ENCODE data around the gene FOXRED1.
"Not testable (repeated sequence)": the region's sequence is repeated elsewhere in the genome, so short reads cannot be mapped to it uniquely, and the experiment has no call there.

The FOXRED1 gene

DNA sequence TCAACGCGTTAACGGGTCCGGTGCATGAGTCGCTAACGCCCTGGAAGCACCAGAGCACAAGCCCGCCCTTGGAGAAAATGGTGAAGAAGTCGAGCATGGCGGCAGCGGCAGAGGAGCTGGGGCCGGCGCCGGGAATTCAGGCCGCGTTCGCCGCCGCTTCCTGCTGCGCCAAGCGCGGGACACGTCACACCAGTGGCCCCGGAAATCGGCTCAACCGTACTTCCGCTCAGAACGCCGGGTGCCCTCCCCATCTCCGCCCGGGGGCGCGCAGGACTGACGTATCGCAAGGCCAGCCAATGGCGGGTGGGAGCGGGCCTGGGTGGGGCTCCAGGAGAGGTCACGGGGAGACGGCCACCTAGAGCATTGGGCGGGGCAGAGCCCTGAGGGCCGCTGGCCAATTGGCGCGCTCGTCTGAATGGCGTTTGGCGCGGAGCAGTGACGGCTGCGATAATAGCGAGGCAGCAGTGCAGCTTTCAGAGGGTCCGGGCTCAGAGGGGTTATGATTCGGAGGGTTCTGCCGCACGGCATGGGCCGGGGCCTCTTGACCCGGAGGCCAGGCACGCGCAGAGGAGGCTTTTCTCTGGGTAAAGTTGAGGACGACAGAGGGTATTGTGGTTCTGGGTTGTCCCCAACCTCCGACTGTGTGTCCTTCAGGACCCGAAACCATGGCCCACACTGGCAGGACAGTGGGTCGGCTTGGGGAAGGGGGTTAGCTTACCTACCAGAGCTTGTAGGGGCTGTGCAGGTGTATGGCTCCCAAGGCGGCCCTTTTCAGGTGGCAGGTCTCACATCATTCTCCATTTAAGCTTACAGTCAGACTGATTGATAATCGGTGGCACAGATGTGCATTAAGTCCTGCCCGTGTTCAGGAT is at the start of gene FOXRED1, which contains the start of gene SRPRA:
Gene FOXRED1 (plus strand): TSS at position 447 of the 872 bp plus-strand sequence. CDS start 53 bp downstream, at position 500.
Gene SRPRA (minus strand): TSS at position 188 of the 872 bp plus-strand sequence. CDS start 91 bp downstream, at position 97.
- DNase-seq (ENCODE audit: low read depth in 2 of 2, low spot score in 1 of 2), result peak; percentile 99 to 100

DNA sequence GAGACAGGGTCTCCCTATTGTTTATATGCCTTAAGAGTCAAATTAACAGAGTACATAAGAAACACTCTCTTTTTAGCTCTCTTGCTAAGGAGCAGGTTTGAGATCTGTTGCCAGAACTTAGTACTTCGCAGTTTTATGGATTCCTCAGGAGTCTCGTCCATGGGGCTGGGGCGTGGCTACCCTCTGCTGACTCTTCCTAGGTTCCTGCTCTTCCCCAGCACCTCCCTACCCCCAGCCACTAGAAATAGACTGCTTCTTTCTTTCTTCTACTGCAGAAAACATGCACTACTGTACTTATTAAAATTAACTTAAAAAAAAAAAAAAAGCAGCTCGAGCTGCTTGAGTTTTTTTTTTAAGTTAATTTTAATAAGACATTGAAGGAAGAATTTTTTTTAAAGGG is 49.4 kb upstream of the FOXRED1 start:
- DNase-seq (ENCODE audit: low read depth in 2 of 2, low spot score in 1 of 2), result no peak

DNA sequence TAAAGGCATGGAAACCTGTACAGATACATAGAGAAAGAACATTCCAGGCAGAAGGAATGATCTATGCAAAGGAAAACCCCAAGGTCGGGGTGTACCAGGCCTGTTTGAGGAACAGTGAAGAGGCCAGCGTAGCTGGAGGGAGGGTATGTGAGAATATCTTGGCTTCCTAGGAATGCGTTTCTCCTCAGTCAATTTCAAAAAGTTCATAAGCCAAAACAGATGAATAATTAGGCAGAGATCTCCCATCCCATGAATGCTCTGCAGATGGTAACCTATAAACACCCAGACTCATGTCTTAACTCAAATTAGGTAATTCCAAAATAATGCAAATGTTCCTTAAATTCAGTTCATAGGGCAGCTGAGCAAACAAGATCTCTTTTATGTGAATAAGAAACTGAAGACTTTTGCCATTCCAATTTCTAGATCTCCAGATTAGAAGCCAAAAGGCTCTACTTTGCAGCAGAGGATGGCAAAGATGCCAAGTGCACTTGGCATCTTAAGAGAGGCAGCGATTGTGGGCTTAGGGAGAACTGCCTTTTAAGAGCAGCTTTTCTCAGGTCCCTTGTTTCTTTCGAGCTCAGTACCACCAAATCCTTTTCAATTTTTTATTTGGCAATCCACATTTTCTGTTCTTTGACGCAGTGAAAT is 44.2 kb upstream of the FOXRED1 start:
- no peak for DNase-seq (ENCODE audit: low read depth in 2 of 2, low spot score in 1 of 2)

DNA sequence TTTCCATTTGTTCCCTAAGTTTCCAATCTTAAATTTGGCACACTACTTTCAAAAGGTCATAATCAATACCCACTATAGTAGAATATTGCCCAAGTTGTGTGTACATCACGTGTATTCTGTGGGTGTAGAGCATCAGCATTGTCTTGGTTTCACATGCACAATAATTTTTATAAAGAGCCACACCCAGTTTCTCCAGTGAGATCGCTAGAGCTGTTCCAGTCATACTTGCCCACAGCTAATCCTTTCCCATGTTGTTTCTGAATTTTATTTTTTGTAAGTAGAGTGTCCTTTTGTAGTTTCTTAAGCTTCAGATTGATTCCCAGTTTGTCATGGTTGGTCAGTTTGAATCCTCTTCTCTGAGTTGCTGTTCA is 43.7 kb upstream of the FOXRED1 start:
- DNase-seq (ENCODE audit: low read depth in 2 of 2, low spot score in 1 of 2), result no peak

DNA sequence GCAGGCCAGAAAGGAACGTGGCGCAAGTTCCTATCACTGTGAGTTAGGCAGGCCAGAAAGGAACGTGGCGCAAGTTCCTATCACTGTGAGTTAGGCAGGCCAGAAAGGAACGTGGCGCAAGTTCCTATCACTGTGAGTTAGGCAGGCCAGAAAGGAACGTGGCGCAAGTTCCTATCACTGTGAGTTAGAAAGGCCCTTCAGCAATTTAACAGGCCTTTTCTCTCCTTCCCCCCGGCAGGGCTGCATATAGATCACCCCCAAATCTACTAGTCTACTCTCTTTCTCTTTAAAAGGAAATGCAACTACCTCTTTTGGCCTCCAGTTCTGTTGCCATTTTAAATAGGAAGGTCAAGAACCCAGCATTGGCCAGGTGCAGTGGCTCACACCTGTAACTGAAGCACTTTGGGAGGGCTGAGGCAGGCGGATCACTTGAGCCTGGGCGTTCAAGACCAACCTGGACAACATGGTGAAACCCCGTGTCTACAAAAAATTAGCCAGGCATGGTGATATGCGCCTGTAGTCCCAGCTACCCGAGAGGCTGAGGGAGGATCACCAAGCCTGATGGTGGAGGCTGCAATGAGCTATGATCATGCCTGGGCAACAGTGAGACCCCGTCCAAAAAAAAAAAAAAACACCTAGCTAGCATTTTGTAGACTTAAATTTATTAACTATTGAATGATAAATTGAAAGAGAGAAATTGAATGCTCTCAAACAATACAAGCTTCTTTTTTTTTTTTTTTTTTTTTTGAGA is 42.4 kb upstream of the FOXRED1 start:
- DNase-seq (ENCODE audit: low read depth in 2 of 2, low spot score in 1 of 2), result no peak

DNA sequence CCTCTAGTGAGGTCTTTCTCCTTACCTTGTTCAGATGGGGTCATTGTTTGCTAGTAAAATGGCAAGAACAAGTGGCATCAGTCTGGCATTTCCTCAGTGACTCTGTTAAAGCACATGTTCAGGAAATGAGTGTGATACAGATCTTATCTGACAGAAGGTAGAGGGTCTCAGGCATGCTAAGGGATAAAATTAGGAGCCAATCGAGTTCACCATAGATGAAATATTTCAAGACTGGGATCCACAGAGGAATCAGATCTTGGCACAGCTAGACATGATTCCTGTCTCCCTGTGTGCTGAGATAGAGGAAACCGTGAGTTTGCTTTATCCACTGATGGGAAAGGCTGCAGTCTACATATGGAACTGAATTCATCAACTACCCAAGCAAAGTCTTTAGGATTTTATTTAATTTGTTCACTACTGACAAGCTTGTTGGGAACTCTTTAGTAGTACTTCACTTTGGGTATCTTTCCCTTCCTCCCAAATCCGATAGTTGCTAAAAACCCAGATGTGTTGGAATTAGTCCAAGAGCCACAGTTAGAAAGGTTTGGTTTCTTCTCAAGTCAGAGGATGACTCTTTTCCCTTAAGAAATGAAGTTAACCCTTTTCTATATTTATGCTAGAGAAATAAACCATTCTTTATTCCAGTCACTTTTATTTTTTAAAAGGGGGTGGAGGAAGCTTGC is 39.0 kb upstream of the FOXRED1 start:
- no peak for DNase-seq (ENCODE audit: low read depth in 2 of 2, low spot score in 1 of 2)

DNA sequence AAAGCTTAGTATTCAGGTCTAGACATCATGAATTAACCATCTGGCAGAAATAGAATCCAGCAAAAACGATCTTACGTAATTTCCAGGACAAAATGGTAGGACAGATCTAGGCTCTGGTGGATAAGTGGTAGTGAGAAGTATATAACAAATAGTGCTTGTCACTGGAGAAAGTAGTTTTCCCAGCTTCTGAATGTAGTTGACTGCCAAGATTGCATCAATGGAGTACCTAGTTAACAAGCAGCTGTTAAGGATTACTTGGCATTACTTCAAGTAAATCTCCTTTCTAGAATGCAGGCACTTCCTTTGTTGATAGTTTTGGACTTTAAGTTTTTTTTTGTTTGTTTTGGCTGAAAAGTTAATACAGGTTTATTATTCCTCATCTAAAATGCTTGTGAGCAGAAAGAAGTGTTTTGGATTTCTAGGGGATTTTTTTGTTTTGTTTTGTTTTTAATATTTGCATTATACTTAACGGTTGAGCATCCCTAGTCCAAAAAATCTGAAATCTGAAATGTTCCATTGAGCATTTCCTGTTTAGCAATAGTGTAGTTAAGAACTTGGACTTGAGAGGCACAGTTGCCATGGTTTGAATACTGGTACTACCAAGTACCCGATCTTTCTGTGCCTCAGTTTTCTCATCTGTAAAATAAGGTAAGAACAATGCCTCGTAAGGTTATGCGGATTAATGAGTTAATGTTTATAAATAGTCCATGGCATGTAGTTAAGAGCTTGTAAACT is 37.1 kb upstream of the FOXRED1 start:
- no peak for DNase-seq (ENCODE audit: low read depth in 2 of 2, low spot score in 1 of 2)

DNA sequence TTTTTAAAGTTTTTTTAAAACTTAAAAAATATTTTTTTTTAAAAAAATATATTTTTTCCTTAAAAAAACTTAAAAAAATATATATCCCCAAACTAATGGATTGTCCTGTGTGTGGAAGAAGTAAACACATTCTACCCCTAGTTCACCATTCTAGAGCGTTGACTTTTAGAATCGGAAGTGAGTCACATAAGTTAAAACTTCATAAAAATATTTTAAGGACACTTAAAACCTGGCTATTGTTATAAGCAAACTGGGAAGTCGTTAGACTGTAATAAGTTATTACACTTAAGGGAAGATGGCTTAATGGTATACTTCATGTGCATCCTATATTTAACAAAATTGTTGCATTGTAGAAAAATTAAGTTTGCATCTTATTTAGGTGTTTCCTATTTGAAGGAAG is 36.3 kb upstream of the FOXRED1 start:
- no peak for DNase-seq (ENCODE audit: low read depth in 2 of 2, low spot score in 1 of 2)

DNA sequence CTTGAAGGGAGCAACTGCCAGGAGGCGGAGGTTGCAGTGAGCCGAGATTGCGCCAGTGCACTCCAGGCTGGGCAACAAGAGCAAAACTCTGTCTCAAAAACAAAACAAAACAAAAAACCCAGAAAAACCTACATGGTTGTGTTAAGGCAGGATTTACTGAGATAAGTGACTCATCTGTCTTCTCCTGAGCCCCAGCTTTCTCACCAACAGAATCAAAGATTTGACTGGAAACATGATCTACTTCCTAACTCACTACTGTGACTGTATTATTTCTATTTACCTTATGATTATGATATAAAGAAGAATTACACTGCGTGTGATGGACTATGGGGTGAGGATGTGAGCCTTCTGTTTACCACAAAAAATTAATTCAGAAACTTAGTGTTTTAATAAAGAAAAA is 35.6 kb upstream of the FOXRED1 start:
- DNase-seq (ENCODE audit: low read depth in 2 of 2, low spot score in 1 of 2), result no peak

DNA sequence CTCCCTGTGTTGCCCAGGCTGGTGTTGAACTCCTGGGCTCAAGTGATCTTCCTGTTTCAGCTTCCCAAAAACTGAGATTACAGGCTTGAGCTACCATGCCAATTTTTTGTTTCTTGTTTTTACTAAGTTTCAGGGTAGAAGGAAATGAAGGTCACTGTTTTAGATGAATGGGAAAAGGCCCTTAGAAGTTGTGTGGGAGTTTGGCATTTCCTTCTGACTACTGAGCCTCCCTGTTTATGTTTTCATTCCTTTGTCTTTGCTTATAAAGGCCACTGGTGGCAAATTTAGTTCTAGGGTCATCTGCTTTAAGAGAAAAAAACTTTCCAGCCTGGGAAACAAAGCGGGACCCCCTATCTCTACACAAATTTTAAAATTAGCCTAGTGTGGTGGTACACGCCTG is 22.3 kb upstream of the FOXRED1 start:
- DNase-seq (ENCODE audit: low read depth in 2 of 2, low spot score in 1 of 2), result no peak

DNA sequence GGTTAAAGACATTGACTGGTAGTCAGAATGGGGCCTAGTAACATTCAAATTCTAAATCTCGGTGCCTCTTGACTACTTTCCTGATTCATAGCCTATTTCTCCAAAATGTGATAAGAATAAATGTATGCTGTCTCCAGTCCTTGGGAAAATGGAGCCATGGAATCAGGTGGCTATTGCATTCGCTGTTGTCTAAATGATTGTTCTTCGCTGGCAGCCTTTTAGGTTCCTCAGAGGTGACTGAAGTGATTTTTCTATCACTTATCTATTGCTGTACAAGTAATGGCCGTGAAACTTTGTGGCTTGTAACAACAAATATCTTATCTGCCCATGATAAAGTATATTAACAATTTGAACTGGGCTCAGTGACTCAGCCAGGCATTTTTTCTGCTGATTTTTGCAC is 15.7 kb upstream of the FOXRED1 start:
- DNase-seq (ENCODE audit: low read depth in 2 of 2, low spot score in 1 of 2), result no peak

DNA sequence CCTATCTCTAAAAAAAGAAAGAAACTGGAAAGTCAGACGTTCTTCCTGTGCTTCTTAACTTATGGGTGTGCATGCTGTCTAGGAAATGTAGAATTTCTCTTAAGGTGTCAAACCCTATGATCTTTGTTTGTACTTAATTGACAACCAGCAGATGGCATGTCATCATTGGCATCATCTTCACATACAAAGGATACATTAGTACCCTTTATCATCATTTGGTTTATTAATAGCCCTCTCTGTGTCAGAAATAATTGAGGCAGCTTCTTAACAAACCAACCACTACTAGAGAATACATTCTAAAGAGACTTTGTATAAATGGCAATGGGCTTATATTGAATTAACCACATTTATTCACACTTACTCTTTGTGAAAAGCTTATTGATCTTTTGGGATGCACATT is 14.1 kb upstream of the FOXRED1 start:
- no peak for DNase-seq (ENCODE audit: low read depth in 2 of 2, low spot score in 1 of 2)

DNA sequence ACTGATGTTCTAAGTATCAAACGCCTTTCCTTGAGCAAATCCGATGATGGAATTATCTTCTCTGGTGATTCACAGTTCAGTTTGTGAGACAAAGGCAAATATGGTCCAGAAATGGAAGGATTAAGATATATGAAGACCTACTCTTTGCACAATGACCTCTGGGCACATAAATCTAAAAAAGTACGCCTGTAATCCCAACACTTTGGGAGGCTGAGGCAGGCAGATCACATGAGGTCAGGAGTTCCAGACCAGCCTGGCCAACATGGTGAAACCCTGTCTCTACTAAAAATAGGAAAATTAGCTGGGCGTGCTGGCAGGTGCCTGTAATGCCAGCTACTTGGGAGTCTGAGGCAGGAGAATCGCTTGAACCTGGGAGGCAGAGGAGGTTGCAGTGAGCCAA is 13.4 kb upstream of the FOXRED1 start:
- DNase-seq (ENCODE audit: low read depth in 2 of 2, low spot score in 1 of 2), result not testable (repeated sequence)

DNA sequence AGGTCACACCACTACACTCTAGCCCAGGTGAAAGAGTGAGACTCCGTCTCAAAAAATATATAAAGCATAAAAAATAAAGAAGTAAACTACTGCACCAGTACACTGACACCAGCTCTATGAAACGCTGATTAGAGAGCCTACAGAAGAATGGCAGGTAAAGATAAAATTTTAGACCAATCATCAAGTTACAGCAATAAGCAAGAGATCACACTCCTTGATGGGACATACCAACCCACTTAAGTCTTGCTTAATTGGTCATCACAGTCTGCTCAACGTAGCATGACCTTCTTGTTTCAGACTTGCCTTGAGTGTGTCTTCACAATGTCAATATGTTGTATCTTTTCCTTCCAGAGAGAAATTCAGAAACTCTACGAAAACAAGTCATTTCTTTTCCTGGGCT is 12.7 kb upstream of the FOXRED1 start:
- DNase-seq (ENCODE audit: low read depth in 2 of 2, low spot score in 1 of 2), result no peak

DNA sequence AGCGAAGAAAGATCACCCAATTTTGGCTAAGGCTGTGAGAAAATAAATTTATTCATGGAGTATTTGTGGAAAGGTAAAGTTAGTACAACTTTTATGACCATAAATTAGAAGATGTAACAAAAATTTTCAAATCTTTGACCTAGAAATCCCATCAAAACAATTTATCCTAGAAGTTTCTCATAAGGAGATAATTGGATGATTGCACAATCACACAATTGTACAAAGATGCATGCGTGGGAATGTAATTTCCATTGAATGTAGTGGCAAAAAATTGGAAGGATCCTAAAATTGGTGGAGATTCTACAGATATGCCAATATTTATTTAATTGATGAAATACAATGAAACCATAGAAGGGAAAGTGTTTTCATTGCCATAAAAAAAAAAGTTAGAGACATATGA is 11.8 kb upstream of the FOXRED1 start:
- DNase-seq (ENCODE audit: low read depth in 2 of 2, low spot score in 1 of 2), result no peak

DNA sequence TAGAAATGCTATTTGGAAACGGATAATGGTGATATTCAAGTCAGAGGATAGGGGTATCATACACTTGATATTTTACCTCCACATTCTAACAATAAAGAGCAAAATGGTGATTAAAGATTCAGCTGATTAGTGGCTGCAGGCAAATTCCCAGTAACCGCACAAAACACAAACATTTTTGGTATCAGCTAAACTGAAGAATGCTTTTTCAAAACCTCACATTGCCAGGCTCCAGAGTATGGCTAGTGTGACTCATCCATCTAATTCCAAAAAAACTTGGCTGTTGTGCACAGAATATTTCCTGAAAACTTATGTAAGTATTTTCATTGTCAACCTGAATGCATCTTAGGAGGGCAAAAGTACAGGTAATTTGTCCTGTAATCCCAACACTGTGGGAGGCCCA is 11.2 kb upstream of the FOXRED1 start:
- DNase-seq (ENCODE audit: low read depth in 2 of 2, low spot score in 1 of 2), result no peak

DNA sequence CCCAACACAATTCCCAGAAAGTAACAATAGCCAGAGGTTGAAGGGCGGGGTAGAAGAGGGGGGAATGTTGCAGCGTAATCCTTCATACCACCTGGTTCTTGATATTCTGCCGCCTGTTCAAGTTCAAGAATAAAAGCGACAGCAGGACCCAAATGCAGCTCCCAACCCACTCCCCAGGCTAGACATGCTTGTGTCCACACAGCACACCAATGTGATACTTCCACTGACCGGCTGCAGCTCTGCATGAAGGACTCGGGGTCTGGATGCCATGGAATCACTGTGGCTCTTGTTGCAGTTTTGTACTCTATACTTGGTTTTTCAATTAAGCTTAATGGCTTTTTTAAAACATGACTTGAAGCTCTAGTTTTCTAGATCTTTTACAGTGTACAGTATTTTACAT is 6.7 kb upstream of the FOXRED1 start:
- no peak for DNase-seq (ENCODE audit: low read depth in 2 of 2, low spot score in 1 of 2)

DNA sequence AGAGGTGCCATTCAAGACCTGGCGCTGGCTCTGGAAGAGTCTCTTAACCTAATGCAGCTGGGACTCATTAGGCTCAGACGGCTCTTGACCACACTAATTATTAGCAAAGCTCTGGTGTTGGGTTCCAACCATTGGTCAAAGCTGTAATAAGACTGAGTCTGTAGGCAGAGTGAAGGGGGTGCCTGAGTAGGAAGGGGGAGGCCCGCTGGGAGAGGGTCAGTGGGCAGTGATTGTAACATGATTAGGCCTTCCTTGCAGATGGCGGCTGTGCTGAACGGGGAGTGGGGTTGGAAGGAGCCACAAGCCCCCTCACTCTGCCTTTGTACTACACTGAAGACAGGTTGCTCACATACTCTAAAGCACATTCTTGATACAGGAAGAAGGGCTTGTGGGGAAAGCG is 5.5 kb upstream of the FOXRED1 start:
- no peak for DNase-seq (ENCODE audit: low read depth in 2 of 2, low spot score in 1 of 2)

DNA sequence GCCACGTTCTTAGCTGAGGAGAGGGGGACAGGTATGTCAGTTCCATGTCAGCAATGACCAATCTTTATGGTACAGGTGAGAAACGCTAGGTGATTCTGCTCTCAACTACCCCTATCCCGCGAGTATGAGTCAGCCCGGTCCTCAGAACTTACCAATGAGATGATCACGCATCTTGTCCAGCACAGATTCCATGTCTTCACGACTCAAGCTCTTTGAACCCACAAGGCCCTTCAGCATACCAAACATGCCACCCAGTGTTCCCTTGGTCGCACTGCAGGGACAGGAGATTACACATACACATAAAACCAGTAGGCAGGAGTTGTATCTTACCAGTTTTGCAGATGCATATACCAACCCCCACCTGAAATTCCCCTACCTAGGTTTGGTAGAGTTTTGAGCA is 3.1 kb upstream of the FOXRED1 start:
- DNase-seq (ENCODE audit: low read depth in 2 of 2, low spot score in 1 of 2), result no peak

DNA sequence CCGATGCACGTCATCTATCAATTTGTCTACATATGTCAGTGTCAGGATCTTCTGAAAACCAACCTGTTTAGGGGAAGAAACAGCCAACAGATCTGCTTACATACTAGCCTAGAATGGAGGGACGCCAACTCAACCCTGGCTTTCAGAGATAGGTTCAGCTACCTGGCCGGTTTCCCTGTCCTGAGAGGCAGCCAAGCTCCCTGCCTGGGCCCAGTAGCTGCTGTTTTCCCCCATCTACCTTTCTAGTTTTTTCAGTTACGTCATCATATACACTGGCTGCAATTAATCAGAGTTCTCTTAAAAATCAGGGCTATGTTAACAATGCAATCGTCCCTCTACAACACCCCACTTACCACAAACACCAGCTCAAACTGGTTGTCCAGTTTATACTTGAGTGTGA is 1.3 kb upstream of the FOXRED1 start:
- no peak for DNase-seq (ENCODE audit: low read depth in 2 of 2, low spot score in 1 of 2)

DNA sequence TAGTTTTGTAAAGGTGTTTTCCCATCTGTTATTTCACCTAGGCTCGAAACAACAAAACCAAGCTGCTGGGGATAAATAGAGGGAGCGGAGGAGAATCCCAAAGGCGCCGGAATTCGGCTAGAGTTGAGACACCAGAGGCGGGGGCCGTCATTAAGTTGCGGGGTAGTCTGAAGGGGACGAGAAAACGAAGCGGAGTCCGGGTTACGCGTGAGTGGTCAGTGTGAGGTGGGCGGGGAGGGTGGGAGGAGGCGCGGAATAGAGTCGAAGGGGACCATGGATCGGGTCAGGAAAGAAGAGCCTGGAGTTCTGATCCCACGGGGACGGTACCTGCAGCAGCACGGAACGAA is 620 bp upstream of the FOXRED1 start:
- no peak for DNase-seq (ENCODE audit: low read depth in 2 of 2, low spot score in 1 of 2)

All from stimulated activated CD8-positive, alpha-beta memory T cell treated with anti-CD3 and anti-CD28 coated beads, Interleukin-4, amount 100 ng/mL, for 4 hours (primary cell).